Stimulated activated CD4-positive, alpha-beta T cell treated with anti-CD3 and anti-CD28 coated beads, Interleukin-1b, Interleukin-23, amount 100 ng/mL, for 4 hours (primary cell): ENCODE measurements around the gene COX6B2.
A peak's percentile ranks its signal among the peaks of the same experiment; 100 is the strongest.

ENCODE experiments used
- DNase-seq, 2 donors: peaks; one replicate each; pipeline ENCODE4 v3.0.0-alpha.2; 2020; ENCODE audit warnings: low read depth in 2 of 2

The COX6B2 gene

DNA sequence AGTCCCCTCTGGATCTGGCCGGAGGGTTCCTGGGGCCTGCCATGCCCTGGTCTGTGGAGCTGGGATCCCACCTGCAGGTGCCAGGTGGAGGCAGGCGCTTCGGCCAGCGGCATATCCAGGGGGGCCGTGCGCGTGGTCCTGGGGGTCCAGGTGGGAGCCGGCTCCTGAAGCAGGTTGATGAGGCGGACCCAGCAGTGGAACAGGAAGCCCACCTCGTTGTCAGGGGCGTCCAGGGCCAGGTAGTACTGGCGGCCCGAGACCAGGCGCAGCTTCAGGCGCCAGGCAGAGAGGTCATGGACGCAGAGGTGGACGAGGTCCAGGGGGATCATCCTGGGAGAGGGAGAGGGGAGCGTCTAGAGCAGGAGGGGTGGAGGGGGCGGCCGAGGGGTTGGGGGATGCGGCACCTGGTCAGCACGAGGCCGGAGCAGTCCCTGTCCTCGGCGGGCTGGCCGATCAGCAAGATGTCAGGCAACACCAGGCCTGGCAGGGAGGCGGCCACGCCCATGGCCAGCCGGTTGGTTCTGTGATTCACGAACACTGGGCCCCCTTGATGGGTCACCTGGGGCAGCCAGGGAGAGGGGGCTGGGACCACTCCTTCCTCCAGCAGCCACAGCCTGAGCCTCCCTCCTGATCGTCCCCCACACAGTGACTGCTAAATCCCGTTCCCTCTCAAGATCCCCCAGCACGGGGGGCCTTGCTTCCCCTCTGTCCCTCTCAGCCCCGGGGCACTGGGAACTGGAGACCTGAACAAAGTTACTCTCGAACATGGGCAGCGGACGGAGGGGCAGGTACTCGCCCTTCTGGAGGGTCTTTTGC lies 7.9 kb upstream of the COX6B2 start:
- no peak for DNase-seq

DNA sequence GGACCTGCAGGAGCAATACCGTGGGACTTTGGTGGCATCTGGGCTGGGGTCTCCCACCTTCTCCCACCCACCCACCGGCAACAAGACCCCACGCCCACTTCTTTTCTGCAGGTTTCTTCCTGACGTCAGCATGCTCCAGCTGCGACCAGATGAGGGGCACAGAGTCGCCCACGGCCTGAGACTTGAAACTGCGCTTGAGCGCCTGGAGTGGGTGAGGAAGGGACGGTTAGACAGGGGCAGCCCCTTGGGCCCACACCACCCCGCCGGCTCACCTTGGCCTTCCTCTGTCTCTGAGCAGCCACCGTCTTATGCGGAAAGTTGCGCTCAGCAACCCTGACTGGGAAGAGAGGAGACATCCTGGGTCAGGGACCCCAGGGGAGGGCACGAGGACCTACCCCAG lies 6.4 kb upstream of the COX6B2 start:
- DNase-seq: no peak

DNA sequence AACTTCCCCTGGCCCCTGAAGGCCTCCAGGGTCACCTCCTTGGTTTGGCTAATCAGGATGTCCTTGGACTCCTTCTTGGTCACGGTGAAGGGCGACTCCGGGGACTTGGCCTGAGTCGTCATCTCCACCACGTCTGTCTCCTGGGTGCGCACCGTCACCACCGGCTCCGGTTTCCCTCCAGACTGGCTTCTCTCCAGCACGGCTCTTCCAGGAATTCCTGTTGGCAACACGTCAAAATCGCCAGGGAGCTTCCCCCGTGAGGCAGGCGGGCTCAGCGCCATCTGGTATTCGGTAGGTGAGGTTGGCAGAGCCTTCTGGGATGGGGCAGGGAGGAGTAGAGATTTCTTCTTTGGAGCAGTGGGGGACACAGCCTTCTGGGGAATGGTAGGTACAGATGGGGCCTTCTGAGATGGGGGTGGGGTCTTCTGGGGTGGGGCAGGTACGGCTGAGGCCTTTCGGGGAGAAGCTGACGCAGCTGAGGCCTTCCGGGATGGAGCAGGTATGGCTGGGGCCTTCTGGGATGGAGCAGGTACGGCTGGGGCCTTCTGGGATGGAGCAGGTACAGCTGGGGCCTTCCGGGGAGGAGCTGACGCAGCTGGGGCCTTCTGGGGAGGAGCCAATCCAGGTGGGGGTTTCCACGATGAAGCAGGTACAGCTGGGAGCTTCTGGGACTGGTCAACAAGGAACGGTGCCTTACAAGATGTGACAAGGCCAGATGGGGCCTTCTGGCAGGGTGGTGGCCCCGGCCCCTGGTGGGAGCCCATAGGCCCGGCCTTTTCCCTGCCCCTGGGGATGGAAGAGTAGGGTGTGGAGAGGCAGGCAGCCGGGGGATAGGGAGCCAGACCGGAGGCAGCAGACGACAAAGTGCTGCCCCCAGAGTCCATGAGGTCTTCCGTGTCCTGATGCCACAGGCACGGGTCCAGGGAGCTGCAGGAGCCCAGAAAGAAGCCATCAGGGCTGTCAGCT lies 4.7 kb upstream of the COX6B2 start:
- DNase-seq: no peak

DNA sequence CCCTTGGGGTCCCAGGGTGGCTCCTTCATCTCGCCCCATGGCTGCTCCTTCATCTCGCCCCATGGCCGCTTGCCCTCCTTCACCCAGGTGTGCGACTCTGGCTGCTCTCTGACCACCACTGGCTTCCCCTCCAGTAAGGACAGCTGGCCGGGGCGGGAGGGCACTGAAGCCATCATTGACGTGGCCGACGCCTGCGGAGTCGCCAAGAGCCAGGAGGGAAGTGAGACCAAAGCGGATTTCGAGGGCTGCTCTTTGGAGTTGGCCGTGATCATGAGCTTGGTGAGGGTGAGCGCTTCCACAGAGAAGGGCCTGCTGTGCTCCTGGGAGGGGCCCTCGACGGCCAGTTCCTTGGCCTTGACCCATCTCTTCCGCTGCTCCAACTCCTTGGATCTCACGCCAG lies 4.0 kb upstream of the COX6B2 start:
- no peak for DNase-seq

DNA sequence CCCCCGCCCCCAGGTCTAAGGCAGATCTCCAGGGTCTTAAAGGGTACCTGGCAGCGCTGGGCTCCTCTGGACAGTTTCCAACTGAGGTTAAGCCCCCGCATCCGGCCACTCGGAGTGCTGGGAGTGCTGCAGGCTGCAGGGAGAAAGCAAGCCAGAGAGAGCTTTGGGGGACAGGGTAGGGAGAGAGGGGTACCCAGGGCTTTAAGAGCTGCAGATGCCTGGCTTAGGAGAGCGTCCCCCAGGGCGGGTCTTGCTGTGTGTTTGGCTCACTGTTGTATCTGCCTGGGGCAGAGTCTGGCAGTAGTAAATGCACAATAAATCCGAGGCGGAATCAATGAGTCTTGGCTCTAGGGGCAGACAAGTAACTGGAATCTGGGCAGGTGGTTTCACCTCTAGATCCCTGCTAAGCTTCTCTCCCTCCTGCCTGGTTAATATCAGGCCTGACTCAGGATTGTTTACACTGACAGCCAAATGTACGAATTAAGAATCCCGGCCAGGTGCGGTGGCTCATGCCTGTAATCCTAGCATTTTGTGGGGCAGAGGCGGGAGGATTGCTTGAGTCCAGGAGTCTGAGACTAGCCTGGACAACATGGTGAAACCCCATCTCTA lies 798 bp upstream of the COX6B2 start:
- DNase-seq: no peak

DNA sequence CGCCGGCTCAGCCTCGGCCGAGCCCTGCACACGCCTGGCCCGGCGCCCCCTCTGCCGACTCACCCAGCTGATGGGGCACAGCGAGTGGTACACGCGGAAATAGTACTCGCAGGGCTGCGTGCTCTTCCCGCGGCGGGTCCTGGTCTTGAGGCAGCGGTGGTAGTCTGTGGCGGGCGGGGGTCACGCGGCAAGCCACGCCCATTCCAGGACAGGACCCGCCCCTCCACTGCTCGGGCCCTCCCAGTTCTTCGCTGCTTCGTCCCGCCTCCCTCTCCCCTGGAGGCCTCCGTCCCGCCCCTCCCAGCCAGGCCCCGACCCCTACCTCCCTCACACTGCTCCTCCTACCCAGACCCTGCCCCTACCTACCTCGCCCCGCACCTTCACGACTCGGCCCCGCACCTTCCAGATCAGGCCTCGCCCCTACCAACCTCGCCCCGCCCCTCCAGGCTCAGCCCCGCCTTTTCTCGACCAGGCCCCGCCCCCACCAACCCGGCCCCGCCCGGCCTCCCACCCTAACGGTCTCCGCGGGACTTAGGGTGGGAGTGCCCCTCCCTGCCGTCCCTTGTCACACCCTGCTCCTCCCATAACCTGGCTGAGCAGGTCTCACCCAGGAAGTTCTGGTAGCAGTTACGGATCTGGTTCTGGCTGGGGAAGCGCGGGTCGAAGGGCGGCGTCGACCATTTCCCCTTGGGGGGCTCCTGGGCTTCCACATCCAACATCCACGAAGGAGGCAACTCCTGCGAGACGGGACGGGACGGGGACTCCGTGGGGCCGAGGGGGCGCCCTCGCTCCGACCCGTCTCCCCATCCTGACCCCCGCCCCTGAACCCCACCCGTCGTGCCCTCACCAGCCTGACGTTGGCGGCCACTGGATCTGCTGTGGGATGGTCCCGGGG lies 469 bp downstream of the COX6B2 start:
- DNase-seq: peak; percentile 30 to 53

DNA sequence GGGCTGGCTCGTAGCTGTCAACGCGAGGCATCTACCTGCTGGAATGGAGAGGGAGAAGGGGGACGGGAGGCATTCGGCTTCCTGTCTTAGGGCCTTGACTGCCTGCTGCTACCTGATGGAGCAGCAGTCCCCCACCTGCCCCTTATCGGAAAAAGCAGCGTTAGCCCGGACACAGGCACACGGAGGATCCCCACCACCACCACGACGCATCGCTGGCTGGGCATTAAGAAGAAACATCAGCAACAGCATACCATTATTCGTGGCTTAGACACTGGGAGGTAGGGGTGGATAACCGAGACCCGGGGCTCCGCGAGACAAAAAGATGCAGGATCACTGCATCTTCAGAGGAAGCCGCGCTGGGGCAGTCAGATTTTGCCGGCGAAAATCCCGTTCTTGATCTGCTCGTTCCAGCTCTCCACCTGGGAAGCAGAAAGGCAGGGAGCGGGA lies 1.1 kb downstream of the COX6B2 start:
- no peak for DNase-seq

DNA sequence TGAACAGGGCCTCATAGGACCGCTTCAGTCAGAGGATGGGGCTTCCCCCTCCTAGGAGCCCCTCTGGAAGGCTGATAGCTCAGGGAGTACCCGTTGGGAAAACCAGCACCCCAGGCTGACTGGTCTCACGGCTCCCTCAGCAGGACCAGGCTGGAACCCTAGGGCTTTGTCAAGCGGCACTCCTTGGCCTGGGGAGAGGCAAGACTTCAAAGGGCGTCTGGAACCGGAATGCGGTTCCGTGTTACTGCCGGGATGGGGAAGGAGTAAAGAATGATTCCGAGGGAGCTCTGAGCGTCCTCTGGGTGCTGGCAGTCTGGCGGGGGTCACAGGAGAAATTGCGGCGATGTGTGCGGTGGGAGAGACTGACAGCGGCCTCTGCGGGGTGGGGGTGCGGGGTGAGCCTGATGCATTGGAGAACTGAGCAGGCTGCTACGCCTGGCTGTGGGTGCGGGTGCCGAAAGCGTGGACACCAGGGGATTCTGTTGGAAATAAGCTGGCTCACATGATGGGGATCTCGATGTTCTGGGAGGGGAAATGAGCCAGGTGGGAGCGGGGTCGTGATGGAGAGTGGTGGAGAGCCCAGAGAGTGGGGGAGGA lies 1.9 kb downstream of the COX6B2 start:
- no peak for DNase-seq

DNA sequence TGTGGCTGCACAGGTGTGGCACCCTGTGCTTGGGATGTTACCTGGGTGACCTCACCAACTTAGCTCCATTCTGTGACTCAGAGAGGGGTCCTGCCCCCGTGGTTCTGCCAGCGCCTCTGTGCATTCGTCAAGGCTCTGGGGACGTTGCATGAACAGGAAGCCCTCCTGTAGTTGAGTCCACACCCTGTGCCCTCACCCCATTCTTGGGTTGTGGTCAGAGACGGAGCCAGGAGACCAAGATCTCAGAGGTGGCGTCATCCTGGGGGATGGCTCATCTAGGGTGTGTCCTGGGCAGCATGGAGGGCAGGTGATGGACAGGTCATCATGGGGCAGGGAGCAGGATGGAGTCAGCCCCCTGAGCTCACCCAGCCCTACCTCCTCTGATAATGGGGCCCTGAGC lies 2.5 kb downstream of the COX6B2 start:
- no peak for DNase-seq

DNA sequence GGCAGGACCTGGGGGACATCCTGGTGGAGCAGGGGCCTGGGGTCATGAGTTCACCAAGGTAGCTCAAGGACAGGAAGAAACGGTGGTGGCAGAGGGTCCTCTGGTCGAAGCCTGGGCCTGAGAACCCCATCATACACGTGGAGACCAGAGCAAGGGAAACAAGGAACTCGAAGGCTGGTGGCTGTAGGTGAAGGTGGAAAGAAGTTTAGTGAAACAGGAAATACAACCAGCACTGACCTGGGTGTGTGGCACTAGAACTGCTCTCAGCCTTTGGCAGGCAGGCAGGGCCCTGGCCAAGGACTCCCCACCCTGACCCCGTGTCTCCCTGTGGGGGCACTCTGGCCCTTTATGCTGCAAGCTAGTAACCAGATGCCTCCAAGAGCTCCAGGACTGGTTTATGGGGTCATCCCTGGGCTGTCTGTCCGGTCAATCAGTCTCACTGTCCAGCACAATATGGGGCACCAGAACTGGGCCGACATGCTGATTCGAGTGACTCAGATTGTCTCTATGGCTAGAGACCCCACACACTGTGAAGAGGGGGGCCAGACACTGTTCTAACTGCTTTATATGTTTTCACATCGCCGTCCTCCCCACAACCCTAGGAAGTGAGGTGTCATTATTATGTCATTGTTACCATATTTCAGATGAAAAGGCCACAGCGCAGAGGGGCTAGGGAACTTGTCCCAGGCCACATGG lies 3.8 kb downstream of the COX6B2 start:
- DNase-seq: no peak

DNA sequence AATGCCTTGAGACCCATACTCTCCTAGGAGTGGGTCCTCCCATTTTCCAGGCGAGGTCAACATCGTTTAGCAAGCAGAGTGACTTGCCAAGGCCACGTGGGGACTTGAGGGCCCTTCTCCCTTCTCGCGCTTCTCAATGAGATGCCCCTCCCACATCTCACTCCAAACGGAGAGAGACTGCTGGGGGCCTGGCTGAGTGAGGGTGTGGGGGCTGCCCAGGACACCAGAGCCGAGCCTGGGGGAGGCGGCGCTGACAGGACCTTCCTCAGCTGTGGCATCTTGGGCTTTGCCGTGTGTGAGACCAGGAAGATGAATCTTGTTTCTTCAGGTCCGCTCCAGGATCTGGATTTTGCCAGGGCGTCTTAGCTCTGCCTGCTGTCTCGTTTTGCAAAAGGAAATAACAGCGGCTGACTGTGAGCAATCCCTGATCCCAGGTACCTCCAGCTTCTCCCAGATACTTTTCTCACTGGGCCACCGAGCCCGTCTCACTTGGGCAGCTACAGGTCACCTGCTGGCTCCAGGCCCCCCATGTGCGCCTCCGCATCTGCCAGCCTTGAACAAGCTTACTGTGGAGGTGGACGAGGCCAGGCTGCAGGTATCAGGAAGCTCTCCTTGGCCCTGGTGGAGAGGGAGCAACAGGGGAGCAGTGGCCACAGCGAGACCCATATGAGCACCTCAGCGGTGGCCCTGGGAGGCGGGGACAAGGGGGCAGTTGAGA lies 6.0 kb downstream of the COX6B2 start:
- no peak for DNase-seq

DNA sequence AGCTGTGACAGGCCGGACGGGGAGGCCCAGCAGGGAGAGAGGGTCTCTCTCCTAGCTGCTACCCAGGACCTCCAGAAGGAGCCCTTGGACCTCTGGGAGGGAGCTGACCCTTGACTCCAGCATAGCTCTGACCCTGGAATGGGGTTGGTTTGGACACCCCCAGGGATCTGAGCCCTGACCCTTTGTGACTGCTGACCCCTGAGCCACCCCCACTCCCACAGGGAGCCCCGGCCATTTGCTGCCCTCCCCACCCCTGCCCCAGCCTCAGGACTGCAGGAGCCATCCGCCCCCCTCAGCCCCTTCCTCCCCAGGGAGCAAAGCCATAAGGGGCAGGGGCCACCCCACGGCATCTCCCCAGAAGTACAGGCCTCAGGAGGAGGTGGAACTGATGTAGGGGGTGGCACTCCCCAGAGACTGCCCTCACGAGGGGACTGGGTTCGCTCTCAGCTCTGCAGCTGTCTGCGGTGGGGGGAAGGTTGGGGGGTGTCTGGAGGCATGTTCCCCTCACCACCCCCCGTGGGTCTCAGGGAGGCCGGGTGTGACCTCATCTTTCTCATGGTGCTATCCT lies 7.0 kb downstream of the COX6B2 start:
- DNase-seq: no peak

DNA sequence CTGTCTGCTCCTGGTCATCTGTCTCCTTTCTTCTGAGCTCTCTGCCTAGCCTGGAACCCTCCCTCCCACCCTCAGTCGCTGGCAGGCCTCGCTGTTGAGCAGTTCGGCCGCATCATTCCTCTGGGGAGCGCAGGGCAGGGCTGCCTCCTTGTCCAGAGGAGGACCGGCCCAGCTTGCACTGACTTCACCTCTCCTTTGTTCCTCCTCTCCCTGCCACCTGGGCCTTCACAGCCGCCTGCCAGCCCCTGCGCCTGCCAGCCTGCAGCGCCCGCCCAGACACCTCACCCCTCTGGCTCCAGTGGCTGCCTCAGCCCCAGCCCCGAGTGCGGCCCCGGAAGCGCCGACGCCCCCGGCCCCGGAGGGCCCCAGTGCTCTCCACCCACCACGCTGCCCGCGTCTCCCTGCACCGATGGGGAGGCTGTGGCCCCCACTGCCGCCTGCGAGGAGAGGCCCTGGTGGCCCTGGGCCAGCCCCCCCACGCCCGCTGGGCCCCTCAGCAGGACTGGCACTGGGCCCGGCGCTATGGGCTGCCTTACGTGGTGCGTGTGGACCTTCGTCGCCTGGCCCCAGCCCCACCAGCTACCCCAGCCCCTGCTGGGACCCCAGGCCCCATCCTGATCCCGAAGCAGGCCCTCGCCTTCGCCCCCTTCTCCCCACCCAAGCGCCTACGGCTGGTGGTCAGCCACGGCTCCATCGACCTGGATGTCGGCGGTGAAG lies 7.6 kb downstream of the COX6B2 start:
- no peak for DNase-seq

DNA sequence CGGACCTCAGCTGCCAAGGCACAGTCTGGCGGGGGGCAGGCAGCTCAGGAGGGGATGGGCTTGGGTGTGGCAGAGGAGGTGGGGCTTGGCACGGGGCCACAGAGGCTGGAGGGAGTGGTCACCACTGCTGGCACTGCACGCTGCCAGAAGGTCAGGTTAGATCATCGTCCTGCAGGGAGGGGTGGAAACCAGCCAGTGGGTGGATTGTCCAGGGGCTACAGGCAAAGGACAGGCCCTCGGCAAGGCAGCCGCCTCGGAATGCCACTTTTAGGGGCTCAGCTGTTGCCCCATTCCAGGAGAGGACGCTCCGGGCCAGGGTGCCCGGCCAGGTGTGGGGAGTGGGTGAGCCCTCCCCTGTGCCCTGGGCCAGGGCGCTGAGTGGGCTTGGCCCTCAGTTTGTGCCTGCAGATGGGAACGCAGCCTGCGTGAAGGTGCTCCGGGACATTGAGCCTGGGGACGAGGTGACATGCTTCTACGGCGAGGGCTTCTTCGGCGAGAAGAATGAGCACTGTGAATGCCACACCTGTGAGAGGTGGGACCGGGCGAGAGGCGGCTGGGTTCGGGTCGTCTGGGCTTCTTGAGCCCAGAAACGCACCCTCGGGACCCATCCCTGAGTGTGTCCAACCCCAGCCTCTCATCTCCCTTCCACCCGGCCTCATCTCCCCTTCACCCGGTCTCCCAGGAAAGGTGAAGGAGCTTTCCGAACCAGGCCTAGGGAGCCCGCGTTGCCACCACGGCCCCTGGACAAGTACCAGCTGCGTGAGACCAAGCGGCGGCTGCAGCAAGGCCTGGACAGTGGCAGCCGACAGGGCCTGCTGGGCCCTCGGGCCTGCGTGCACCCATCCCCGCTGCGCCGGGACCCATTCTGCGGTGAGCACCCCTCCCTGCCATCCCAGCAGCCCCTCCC lies 8.4 kb downstream of the COX6B2 start:
- DNase-seq: no peak

DNA sequence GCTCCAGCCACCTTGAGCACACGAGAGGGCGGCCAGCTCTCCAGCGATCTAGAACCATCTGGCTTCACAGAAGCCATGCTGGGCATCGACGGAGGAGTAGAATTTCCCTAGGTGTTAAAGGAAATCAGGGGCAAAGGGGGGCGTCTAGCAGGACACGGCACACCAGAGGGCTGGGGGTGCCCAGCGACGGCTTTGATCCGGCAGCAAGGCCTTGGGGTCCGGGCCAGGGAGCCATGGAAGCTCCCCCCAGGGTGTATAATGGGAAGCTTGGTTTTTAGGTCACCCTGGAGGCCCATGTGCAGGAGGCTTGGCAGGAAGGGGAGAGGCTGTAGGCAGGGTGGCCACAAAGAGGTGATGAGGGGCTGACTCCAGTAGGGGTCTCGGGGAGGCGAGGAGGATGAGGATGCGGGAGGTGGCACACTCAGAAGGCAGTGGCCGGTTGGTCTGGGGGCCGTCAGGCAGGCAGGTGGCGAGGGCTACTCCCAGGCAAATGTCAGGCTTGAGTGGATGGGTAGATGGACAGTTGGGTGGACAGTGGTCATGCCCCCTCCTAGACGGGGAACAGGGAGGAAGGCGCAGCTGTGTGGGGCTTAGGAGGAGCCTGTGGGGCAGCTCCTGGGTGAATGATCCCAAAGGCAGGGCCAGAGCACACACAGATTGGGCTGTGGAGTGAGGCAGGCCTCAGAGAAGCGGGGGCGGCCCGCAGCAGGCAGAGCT lies 9.3 kb downstream of the COX6B2 start:
- DNase-seq: no peak

DNA sequence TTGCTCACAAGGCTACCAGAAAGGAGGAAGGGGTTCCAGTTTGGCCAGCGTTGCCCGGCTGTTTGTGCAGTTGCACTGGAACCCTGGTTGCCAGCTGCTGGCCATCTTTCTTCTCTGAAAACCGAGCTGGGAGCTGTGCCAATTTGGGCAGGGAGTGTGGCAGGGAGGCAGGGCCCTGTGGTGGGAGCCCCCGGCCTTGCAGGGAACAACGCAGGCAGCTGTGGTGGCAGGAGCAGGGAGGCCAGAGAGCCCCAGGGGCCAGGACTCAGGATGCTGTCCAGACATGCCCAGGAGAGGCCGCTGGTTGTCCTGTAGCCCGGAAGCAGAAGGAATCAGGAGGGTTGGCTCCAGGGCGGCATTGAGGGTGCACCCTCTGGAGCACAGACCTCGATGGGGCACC lies 10.1 kb downstream of the COX6B2 start:
- no peak for DNase-seq
